Activated T-cell treated with anti-CD3 and anti-CD28 coated beads, Interleukin-2, amount 50 U/mL, for 48 hours (primary cell): ENCODE results near the gene LDLRAD4.

ENCODE experiments used
- DNase-seq, 2 experiments: peaks; one replicate each; pipeline ENCODE4 v3.0.0-alpha.2; 2020

Gene LDLRAD4

GRCh38 chr18:13206301-13206700 is 12.3 kb upstream of the LDLRAD4 start:
- DNase-seq = no peak

GRCh38 chr18:13207294-13207693 is 11.3 kb upstream of the LDLRAD4 start:
- no peak for DNase-seq

- DNase-seq = no peak
These were observed 7.0 kb upstream of the LDLRAD4 start for GRCh38 chr18:13211534-13211933.

- no peak for DNase-seq
These were observed 5.3 kb upstream of the LDLRAD4 start for GRCh38 chr18:13213036-13213795.

DNA sequence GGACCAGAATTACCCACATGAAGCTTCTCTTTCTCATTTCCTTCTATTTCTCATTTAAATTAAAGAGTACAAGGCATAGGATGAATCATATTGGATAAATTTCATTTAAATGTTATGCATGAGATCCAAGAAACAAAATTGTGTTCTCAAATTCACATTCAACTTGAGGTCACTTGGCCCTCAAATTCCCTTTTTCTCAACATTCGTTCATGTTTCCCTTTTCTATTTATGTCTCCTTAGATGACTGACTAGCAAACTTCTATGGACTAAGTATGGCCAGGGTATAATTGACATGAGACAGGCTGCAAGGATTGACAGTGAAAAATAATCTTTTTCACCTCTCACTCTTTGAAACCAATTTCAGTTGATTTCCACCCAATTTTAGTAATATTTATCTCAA is 4.0 kb upstream of the LDLRAD4 start:
- no peak for DNase-seq

GRCh38 chr18:13216092-13216582 is 2.4 kb upstream of the LDLRAD4 start:
- DNase-seq = peak; percentile 65 to 74

DNA sequence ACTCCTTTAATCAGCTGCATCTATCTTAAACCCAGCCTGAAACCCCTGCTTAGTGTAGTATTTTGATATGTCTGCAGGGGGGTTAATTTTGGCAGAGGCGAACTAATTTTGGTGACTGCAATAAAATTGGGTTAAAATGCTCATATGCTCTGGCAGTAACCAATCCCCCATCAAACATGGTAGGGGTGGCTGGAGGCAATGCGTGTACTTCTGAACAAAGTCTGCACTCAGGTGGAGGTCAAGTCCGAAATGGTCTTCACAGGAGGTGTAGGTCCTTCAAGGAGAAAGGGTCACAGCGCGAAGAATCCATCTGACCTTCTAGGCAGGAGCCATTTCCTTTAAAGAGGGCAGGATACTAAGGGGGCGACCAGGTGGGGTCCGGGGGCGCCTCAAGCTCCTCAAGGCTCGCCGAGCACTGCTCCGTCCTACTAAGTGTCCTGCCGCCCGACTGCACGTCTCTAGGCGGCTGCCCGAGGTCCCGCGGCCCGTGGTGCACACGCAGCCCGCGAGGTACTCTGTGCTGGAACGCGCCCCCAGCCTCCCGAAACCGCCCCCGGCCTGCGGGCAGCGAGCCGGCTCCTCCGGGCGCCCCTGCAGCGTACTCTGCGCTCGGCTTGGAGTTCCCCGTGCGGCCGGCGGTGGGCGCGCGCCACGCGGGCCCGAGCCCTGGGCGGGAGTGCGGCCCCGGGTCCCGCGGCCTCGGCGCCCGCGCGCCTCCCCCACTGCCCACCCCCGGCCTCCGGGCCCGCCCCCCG is 1.7 kb upstream of the LDLRAD4 start:
- DNase-seq = peak; percentile 69 to 77

- peak; percentile 75 to 77 for DNase-seq
These were observed 1.0 kb upstream of the LDLRAD4 start for GRCh38 chr18:13217466-13217961.

GRCh38 chr18:13217971-13218367 is 591 bp upstream of the LDLRAD4 start:
- DNase-seq = peak; percentile 45 to 60

- no peak for DNase-seq
These were observed 437 bp downstream of the LDLRAD4 start for GRCh38 chr18:13218997-13219396.

GRCh38 chr18:13219593-13220159 is 1.1 kb downstream of the LDLRAD4 start:
- no peak for DNase-seq

- DNase-seq = no peak
These were observed 1.9 kb downstream of the LDLRAD4 start for GRCh38 chr18:13220361-13220991.

DNA sequence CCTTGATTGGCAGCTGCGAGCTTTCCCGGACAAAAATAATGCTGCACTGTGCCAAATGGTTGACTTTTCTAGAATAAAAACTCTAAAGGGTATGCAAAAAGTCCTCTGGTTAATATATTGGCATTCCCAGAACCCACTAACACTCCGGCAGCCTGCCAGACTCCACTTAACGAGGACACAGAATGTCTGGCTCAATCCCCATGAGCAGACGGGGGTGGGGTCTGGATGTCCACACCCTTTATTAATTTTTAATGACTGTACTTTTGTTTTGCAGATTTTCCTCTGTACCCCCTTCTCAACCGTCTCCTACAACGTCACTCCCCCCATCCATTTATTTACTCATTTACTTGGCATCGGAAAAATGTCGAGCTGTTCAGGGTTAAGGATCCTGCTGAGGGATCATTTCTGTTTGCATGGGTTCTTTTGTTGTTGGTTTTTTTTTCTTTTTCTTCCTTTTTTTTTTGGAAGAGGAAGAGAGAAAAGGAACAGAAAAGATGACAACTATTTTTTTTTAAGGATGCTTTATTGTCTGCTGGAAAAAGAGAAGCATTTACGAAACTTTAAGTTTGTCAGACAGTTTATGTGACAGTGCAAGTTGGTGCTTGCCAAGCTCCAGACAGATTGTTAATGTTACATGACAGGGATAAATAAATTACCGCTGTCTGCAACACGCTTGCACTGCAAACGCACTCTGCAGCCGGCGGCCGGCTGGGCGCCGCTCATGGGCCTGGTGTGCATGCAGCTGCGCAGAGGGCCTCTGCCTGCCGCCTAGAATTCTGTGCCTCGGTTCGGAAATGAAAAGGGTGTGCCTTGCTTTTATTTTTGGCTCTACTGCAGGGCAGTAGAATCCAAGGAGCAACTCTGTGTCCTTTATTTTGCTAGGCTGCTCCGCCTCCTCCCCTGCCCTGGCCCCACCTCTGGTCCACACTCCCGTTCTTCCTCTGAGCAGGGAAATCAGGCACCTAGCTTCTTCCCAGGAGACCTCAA is 3.6 kb downstream of the LDLRAD4 start:
- no peak for DNase-seq

- no peak for DNase-seq
These were observed 4.3 kb downstream of the LDLRAD4 start for GRCh38 chr18:13222856-13223281.

GRCh38 chr18:13223311-13224143 is 5.0 kb downstream of the LDLRAD4 start:
- no peak for DNase-seq

GRCh38 chr18:13225261-13225660 is 6.7 kb downstream of the LDLRAD4 start:
- no peak for DNase-seq

DNA sequence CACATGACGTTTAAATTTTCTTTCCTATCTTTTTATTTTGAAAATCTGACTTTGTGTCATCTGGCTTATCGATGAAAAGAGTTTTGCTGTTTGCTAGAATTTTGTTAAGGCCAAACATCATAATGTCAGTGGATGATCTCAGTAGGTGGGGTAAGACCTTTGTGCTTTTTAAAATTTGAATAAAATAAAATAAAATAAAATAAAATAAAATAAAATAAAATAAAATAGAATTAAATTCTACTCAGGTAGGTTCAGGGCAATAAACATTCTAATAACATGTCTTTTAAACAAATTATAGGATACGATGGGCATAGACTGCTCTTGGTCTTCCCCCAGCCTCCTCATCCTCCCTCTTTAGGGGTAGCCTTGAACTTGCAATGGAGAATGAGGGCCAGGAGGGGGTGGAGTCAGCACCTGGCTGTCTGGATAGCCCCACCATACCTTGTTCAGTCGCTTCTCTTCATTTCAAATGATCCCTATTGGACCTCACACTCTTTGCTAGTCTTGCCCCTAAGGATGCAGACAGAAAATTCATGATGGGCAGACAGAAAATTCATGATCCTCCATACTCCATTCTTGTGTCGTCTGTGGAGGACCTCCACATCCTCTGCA is 8.1 kb downstream of the LDLRAD4 start:
- no peak for DNase-seq

DNA sequence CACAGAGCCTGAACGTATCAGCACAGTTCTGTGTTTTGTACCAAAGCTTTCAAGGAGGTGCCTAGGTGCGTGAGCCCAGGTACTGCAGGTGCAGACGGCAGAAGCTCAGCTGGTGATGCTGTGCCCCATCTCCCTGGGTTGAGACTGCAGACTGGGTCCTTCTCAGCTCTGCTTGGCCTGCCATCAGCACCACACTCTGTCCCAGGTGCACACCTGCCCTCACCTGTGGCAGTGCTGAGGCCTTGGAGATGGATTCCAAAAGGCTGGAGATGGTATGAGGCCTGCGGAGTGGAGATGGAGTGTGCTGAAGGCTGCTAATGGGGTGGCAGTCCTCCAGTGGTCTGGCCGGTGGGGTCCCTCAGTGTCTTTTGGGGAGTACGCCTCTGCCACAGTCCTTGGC is 9.3 kb downstream of the LDLRAD4 start:
- DNase-seq = no peak

DNA sequence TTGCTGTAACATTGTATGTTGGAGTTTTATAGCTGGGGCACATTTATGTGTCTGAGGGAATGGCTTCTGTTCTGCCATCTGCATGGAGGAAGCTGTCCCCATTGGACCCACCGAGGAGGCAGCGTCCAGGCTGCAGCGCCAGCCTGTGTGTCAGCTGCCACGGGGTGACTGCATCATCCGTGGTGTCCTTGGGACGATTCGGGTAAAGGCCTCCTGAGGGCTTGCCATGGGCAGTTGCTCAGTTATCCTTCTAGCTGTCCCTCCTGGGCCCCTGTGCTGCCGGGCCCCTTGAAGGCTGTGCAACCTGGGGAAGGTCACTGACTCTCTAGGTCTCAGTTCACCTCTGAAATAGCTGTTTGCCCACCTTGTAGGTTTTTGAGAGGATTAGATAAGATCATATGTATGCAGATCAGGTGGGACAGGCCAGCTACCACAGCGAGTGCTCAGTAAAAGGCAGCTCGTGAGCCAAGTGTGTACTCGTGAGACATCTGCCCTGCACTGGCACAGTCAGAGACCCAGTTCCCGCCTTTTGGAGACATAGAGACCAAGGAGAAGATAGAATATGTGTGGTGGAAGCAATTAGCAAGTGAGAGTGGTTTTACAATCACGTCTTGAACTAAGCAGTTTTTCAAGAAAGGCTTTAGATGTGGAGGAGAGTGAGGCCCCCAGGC is 10.6 kb downstream of the LDLRAD4 start:
- DNase-seq = no peak

DNA sequence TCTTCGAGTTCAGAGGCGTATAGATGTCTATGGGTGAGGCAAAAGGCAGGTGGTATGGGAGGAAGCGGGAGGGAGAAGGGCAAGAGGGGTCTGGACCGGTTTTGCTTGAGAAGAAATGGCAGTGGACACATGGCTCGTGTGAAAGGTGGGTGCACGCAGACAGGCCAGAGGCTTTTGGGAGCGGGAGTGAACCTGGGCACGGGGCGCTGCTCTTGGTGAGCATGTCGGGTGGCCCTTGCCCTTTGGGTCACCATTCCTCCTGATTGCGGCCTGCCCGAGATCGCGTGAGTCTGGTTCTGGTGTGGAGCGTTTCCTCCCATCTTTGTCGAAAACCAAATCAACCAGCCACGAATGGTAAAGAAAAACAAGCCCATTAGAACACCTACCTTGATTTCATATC is 12.6 kb downstream of the LDLRAD4 start:
- peak in 1 of 2 experiments; percentile 14 for DNase-seq
